ENCODE measurements around the gene KIF17.

Gene KIF17

GRCh38 chr1:20717452-20718342 is at the start of gene KIF17:
Gene KIF17 (minus strand): TSS chr1:20718007. CDS start chr1:20717706, 301 bp downstream.
- peak; percentile 31 to 76 (median 74) for DNase-seq

- no peak for DNase-seq
Measured at GRCh38 chr1:20767271-20767670, 49.5 kb upstream of the KIF17 start.

DNA sequence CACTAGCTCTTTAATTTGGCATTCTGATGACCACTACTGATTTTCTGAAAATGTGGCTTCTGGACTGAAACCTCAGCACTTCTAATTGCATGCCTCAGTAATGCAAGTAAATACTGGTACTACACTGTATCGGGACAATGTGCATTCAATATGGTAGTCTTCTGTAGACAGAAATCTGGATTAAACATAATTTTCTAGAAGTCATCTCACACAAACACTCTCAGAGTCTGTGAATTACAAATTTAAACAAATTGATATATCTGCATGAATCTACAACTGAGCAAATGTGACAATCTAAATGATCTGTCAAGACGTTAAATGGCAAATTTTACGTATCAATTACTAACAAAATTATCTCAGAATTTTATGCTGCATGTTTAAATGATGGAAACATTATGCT is 45.6 kb upstream of the KIF17 start:
- no peak for DNase-seq

DNA sequence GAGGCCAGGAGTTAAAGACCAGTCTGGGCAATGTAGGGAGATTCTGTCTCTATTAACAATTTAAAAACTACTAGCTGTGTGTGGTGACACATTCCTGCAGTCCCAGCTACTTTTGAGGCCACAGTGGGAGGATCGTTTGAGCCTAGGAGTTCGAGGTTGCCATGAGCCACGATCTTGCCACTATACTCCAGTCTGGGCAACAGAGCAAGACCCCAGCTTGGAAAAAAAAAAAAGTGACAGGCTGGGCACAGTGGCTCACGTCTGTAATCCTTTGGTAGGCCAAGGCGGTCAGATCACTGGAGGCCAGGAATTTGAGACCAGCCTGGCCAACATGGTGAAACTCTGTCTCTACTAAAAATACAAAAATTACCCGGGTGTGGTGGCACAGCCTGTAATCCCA is 42.5 kb upstream of the KIF17 start:
- no peak for DNase-seq

DNA sequence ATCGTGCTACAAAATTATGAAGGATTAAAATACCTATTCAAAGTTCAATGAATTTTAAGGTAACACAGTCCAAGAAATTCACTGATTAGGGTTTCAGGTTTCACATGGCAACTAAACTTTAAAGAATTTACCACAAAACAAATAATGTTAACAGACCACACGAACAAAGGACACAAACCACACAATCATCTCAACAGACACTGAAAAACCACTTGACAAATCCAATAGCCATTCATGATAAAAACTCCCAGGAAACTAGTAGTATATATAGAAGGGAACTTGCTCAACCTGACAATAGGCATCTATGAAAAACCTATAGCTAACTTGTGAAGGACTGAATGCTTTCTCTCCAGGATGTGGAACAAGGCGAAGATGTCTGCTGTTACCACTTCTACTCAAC is 35.8 kb upstream of the KIF17 start:
- no peak for DNase-seq

DNA sequence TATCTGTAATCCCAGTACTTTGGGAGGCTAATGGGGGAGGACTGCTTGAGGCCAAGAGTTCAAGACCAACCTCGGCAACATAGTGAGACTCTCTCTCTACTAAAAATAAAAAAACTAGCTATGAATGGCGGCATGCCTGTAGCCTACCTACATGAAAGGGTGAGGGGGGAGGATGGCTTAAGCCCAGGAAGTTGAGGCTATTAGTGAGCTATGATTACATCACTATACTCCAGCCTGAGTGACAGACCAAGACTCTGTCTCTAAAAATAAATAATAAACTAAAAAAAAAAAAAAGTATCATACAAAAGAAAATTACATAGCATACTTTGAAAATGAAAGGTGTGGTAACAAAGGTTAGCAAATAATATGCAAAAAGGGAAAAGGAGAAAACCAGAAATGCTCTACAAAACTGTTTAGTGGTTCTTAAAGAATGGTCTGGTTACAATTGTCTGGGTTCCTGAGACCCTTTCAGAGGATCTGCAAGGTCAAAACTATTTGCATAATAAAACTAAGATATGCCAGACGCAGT is 33.7 kb upstream of the KIF17 start:
- DNase-seq, result no peak

GRCh38 chr1:20742671-20743070 is 24.9 kb upstream of the KIF17 start:
- DNase-seq, result no peak

- DNase-seq, result no peak
Measured at GRCh38 chr1:20740781-20741180, 23.0 kb upstream of the KIF17 start.

GRCh38 chr1:20739225-20739624 is 21.4 kb upstream of the KIF17 start:
- no peak for DNase-seq

- peak in 1 of 3 experiments; percentile 17 for DNase-seq
Measured at GRCh38 chr1:20735581-20736111, 17.8 kb upstream of the KIF17 start.

GRCh38 chr1:20733360-20733975 is 15.7 kb upstream of the KIF17 start:
- DNase-seq, result peak in 1 of 3 experiments; percentile 12

GRCh38 chr1:20732588-20733359 is 15.0 kb upstream of the KIF17 start, which contains the start of gene SH2D5:
Gene SH2D5 (minus strand): TSS chr1:20732703. CDS start chr1:20728044, 4,659 bp downstream.
- peak; percentile 40 to 78 (median 64) for DNase-seq

DNA sequence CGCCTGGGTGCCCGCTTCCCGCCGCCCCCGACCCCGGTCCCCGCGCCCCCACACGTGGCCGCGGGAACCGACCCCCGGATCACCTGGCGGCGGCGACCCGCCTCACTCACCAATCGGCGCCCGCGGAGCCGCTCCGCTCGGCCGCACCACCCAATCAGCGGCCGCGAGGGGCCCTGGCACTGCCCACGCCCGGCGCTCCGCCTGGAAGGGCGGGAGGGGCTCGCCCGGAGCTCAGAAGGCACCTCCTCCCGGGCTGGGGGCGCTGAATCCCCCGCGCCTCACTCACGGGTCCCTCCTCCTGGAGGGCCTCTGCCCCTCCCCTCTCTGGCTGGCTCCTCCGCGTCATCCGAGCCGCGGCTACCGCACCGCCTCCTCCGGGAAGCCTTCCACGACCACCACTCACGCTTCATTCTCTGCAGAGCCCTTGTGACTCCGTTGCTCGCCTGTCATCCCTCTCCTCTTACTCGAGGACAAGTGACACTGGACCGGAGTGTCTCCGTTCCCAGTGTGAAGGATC is 14.3 kb upstream of the KIF17 start:
- DNase-seq, result peak; percentile 46 to 80 (median 69)

GRCh38 chr1:20731057-20731991 is 13.5 kb upstream of the KIF17 start:
- no peak for DNase-seq

DNA sequence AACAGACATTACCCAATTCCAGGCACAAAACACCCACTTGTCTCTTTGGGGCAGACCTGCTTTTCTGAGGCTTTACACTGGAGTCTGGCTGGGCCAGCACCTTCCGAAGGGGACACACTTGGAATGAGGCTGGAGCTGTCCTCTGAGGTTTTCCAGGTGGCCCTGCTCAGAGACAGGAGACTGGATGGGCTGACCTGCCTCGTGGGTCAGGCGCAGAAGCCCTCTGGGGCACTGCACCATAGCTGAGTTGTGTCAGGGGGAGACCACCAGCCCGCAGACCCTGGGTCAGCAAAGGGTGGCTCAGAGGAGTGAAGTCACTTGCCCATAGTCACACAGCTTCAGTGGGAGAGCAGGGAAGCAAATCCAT is 12.9 kb upstream of the KIF17 start:
- no peak for DNase-seq

DNA sequence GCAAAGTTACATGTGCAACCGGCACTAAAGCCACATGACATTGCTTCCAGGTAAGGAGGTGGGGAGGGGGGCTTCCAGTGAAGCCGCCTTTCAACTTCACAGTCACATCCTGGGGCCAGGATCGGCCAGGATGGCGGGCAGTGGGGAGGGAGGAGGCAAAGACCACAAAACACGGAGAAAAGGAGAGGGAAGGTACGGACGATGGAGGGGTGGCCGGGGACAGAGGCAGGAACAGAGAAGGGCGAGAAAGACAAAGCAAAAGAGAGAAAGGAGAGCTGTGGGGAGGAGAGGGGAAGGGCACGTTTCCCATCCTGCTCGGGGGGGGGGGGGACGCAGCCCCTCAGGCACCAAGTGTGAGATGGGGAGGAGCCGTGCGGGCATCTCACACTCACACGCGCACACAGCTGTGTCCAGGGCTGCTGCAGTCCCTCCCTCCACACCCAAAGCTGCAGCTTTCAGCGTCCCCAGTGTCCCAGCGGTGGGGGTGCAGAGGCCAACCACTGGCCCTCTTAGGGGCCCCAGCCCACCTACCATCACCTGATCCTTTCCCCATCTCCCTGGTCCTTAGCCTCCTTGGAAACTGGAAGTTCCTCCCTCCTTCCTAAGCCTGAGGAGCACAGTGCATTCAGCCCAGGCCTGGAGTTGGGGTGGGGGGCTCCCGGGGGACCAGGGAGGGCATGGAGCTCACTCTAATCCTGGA is 12.3 kb upstream of the KIF17 start:
- no peak for DNase-seq

DNA sequence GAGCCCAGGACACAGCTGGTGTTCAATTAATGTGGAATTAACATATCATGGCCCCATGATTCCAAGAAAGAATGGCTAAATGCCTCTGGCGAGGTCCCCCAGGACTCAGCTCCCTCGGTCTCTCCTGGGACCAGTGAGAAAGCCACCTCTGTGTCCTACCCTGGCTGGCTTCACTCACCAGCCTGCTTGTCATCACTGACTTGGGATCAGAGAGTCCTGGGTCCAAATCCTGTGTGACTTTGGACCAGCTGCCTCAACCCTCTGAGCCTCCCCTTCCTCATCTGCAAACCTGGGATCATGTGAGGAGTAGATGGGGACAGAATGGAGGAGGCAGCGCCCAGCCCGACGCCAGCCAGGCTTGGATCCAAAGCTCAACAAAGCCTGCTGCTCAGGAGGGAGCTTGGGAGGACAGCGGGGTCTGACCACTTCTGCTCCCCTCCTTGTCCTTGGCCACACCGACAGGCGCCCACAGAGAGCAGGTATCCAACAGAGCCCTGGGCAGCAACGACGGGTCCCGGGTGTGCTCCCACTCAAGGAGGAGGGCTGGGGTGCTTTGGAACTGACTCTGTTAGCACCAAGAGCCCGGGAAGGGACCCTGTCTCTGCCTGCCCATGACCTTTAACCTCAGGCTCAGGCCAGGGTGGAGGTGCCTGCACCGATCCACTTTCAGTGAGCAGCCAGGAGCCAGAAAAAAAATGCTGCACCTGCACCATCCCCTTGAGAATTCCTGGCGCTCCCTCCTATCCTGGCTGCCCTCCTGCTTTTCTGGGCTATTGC is 11.5 kb upstream of the KIF17 start:
- no peak for DNase-seq

- no peak for DNase-seq
Measured at GRCh38 chr1:20728371-20729154, 10.8 kb upstream of the KIF17 start.

- DNase-seq, result peak in 2 of 3 experiments; percentile 32 to 48
Measured at GRCh38 chr1:20727746-20728316, 10.0 kb upstream of the KIF17 start.
